RCC 7860 (cell line): ENCODE results near the gene SDK1.

Experiments
- DNase-seq: peaks from one replicate; pipeline ENCODE4 v3.0.0-alpha.2; 2015; ENCODE audit warnings: low spot score
- FAIRE-seq: peaks from 2 replicates; lab custom pipeline; 2012; peaks lifted over from hg19 to GRCh38; lab: Jason Lieb, UNC

SDK1 gene

GRCh38 chr7:3895341-3896116 lies 594.5 kb downstream of the SDK1 start:
- DNase-seq (no peak), FAIRE-seq (no peak)

- DNase-seq (no peak), FAIRE-seq (no peak)
Measured at GRCh38 chr7:3896169-3896765, 595.2 kb downstream of the SDK1 start.

GRCh38 chr7:3897430-3898372 lies 596.6 kb downstream of the SDK1 start:
- no peak for DNase-seq
- FAIRE-seq: peak; percentile 58

- FAIRE-seq (no peak), DNase-seq (no peak)
Measured at GRCh38 chr7:3899559-3899991, 598.5 kb downstream of the SDK1 start.

GRCh38 chr7:3908153-3908552 lies 607.1 kb downstream of the SDK1 start:
- FAIRE-seq (no peak), DNase-seq (no peak)

- no peak for DNase-seq
- no peak for FAIRE-seq
Measured at GRCh38 chr7:3909128-3909527, 608.1 kb downstream of the SDK1 start.

- FAIRE-seq (no peak), DNase-seq (no peak)
Measured at GRCh38 chr7:3910054-3910453, 609.0 kb downstream of the SDK1 start.

- DNase-seq (no peak), FAIRE-seq (no peak)
Measured at GRCh38 chr7:3911685-3912084, 610.6 kb downstream of the SDK1 start.

- no peak for FAIRE-seq
- no peak for DNase-seq
Measured at GRCh38 chr7:3912291-3912690, 611.2 kb downstream of the SDK1 start.

- FAIRE-seq: no peak
- no peak for DNase-seq
Measured at GRCh38 chr7:3914051-3914775, 613.2 kb downstream of the SDK1 start.

GRCh38 chr7:3915337-3915878 lies 614.4 kb downstream of the SDK1 start:
- DNase-seq (no peak), FAIRE-seq (no peak)

- no peak for FAIRE-seq
Measured at GRCh38 chr7:3916146-3916545, 615.1 kb downstream of the SDK1 start.

GRCh38 chr7:3917436-3917835 lies 616.4 kb downstream of the SDK1 start:
- FAIRE-seq (no peak), DNase-seq (no peak)

More at GRCh38 chr7:3916146-3916545, 615.1 kb downstream of the SDK1 start:
- no peak for DNase-seq

- no peak for FAIRE-seq
- DNase-seq: no peak
Measured at GRCh38 chr7:3918576-3918975, 617.5 kb downstream of the SDK1 start.

- FAIRE-seq: peak; percentile 69
- peak; percentile 74 for DNase-seq
Measured at GRCh38 chr7:3922175-3922635, 621.2 kb downstream of the SDK1 start.

- FAIRE-seq (no peak), DNase-seq (no peak)
Measured at GRCh38 chr7:3923307-3923918, 622.4 kb downstream of the SDK1 start.

GRCh38 chr7:3924277-3924676 lies 623.2 kb downstream of the SDK1 start:
- FAIRE-seq: no peak

GRCh38 chr7:3927446-3928110 lies 626.5 kb downstream of the SDK1 start:
- FAIRE-seq: no peak

More at GRCh38 chr7:3924277-3924676, 623.2 kb downstream of the SDK1 start:
- DNase-seq: no peak

More at GRCh38 chr7:3927446-3928110, 626.5 kb downstream of the SDK1 start:
- DNase-seq: no peak
